OCI-LY1 (cell line): ENCODE data around the gene CDCA7L.

Experiments
- EZH2 ChIP-seq: fragments of 200-600 bp; sonication (generic), shearing (Covaris generic); IDR thresholded peaks from 2 replicates; pipeline ENCODE4 v1.8.0; 2017; ENCODE audit warnings: borderline replicate concordance, mixed run types, mild to moderate bottlenecking, antibody characterized with exemption, low read length, moderate library complexity, mixed read lengths
- TF ChIP-seq, protein P1 (sequence below): fragments of 200-600 bp; sonication (generic), shearing (Covaris generic); IDR thresholded peaks from 2 replicates; pipeline ENCODE4 v1.5.1; 2017; ENCODE audit warnings: mild to moderate bottlenecking, antibody characterized with exemption, low read length, moderate library complexity, mixed read lengths

- TF ChIP-seq, protein P1, sequence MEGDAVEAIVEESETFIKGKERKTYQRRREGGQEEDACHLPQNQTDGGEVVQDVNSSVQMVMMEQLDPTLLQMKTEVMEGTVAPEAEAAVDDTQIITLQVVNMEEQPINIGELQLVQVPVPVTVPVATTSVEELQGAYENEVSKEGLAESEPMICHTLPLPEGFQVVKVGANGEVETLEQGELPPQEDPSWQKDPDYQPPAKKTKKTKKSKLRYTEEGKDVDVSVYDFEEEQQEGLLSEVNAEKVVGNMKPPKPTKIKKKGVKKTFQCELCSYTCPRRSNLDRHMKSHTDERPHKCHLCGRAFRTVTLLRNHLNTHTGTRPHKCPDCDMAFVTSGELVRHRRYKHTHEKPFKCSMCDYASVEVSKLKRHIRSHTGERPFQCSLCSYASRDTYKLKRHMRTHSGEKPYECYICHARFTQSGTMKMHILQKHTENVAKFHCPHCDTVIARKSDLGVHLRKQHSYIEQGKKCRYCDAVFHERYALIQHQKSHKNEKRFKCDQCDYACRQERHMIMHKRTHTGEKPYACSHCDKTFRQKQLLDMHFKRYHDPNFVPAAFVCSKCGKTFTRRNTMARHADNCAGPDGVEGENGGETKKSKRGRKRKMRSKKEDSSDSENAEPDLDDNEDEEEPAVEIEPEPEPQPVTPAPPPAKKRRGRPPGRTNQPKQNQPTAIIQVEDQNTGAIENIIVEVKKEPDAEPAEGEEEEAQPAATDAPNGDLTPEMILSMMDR, result no peak
- TF ChIP-seq EZH2, result no peak
Measured at GRCh38 chr7:21947056-21947455, 1.4 kb upstream of the CDCA7L start.
